ENCODE data around the gene FHL1.

DNA sequence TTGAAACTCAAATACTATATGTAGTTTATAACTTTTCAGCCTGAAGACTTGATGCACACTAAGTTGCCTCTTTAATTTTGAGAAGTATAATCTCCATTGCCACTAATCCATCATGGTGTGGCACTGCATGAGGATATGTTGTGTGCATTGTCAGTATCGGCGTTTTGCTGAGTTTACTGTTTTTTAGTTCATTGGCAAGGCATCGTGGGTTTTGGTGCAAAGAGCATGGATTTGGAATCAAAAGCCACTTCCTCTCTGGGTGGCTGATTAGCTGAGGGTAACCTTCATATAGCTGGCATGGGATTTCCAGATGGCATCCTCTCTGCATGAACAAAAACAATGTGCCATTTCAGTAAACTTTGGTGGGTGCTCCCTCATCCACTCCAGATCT, 38.7 kb downstream of the FHL1 start:
- TF ChIP-seq, protein P1, sequence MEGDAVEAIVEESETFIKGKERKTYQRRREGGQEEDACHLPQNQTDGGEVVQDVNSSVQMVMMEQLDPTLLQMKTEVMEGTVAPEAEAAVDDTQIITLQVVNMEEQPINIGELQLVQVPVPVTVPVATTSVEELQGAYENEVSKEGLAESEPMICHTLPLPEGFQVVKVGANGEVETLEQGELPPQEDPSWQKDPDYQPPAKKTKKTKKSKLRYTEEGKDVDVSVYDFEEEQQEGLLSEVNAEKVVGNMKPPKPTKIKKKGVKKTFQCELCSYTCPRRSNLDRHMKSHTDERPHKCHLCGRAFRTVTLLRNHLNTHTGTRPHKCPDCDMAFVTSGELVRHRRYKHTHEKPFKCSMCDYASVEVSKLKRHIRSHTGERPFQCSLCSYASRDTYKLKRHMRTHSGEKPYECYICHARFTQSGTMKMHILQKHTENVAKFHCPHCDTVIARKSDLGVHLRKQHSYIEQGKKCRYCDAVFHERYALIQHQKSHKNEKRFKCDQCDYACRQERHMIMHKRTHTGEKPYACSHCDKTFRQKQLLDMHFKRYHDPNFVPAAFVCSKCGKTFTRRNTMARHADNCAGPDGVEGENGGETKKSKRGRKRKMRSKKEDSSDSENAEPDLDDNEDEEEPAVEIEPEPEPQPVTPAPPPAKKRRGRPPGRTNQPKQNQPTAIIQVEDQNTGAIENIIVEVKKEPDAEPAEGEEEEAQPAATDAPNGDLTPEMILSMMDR (IDR thresholded peaks at IDR 0.05) = no peak
- TF ChIP-seq EP300 (IDR thresholded peaks at IDR 0.05) (no peak), POLR2AphosphoS5 (IDR thresholded peaks at IDR 0.05) (no peak)

All from upper lobe of left lung (tissue), 4 donors.